Spleen (tissue), 11 donors: ENCODE results near the gene HOXD8. TPM values are rescaled to one million over a fixed set of nuclear protein-coding genes. Genes with fewer than 3 reads are reported as not detected.

ENCODE experiments used
- DNase-seq: peaks from one replicate; pipeline ENCODE4 v3.0.0-alpha.2; 2020
- H3K27ac ChIP-seq, 8 donors: fragments of 200-600 bp; sonication (generic) in 7 of 8; 1 replicate in 4 of 8; 2 replicates in 4 of 8; pipeline versions ENCODE4 v1.5.0 to v1.8.0; 2016 to 2021; ENCODE audit warnings: inconsistent platforms in 4 of 8, mild to moderate bottlenecking in 4 of 8, moderate library complexity in 1 of 8
- H3K27me3 ChIP-seq, 7 donors: fragments of 200-600 bp; sonication (generic) in 6 of 7; replicated peaks in 1 of 7; 1 replicate in 4 of 7; 2 replicates in 3 of 7; pipeline versions ENCODE4 v1.5.0 to v1.8.0; 2016 to 2021; ENCODE audit warnings: inconsistent platforms in 3 of 7, mild to moderate bottlenecking in 1 of 7
- H3K36me3 ChIP-seq, 6 donors: fragments of 200-600 bp; sonication (generic) in 5 of 6; 1 replicate in 4 of 6; 2 replicates in 2 of 6; pipeline versions ENCODE4 v1.5.0 to v1.8.0; 2016 to 2021; ENCODE audit warnings: inconsistent platforms in 2 of 6
- H3K4me1 ChIP-seq, 6 donors: fragments of 200-600 bp; sonication (generic) in 5 of 6; 1 replicate in 3 of 6; 2 replicates in 3 of 6; pipeline versions ENCODE4 v1.5.0 to v1.8.0; 2016 to 2021; ENCODE audit warnings: inconsistent platforms in 3 of 6
- H3K4me3 ChIP-seq, 8 donors: fragments of 200-600 bp; sonication (generic) in 7 of 8; 1 replicate in 4 of 8; 2 replicates in 4 of 8; pipeline versions ENCODE4 v1.5.0 to v1.8.0; 2016 to 2021; ENCODE audit warnings: inconsistent platforms in 4 of 8, mild to moderate bottlenecking in 4 of 8, moderate library complexity in 2 of 8
- H3K9me3 ChIP-seq, 8 donors: fragments of 200-600 bp; sonication (generic) in 7 of 8; 1 replicate in 4 of 8; 2 replicates in 4 of 8; pipeline versions ENCODE4 v1.5.0 to v1.8.0; 2016 to 2021; ENCODE audit warnings: inconsistent platforms in 4 of 8
- POLR2A ChIP-seq, 3 donors: fragments of 450-650 bp; IDR thresholded peaks; one replicate each; pipeline ENCODE4 v1.5.1; 2017; ENCODE audit warnings: antibody characterized with exemption in 3 of 3, mild to moderate bottlenecking in 1 of 3
- POLR2AphosphoS5 ChIP-seq, 3 donors: sonication (generic); formaldehyde crosslinking; IDR thresholded peaks; one replicate each; pipeline ENCODE4 v1.5.1; 2017; ENCODE audit warnings: antibody characterized with exemption in 3 of 3
- WGBS, 5 donors: extraction: QIAGEN DNeasy Blood & Tissue Kit in 3 of 5; methylation state at CpG; one replicate each; pipeline versions ENCODE4 v1.1.5 to v1.1.7; 2013 to 2018; 5-methylcytosine and 5-hydroxymethylcytosine counted together
- intact Hi-C: fragments of 100-400 bp; cut with DNase I; formaldehyde crosslinking; loops from one replicate; pipeline ENCODE4 v1.15.0; 2023; ENCODE audit warnings: low total_unique reads
- polyA plus RNA-seq, 3 donors: library from polyadenylated mRNA; stranded (reverse); fragments of 200-250 nt; gene quantifications; one replicate each; pipeline ENCODE4 v1.2.1, GENCODE V29; 2013
- total RNA-seq, 7 donors: library from RNA; depleted of rRNA in 3 of 7; stranded (reverse); fragments of >200 nt in 3 of 7; fragmentation: NEBNext Ultra II Directional in 4 of 7; extraction: Animal tissue kit (Norgen Biotek cat#: 25700) in 4 of 7; gene quantifications; one replicate each; pipeline versions ENCODE4 v1.1.0 to v1.2.1, GENCODE V29; 2016 to 2021
- TF ChIP-seq, protein P1 (sequence below), 11 experiments: fragments of 200-600 bp in 7 of 11; fragments of 450-650 bp in 4 of 11; sonication (generic) in 4 of 11; IDR thresholded peaks in 8 of 11; conservative IDR thresholded peaks in 3 of 11; 1 replicate in 7 of 11; 2 replicates in 4 of 11; pipeline versions ENCODE4 v1.4.0 to v1.8.0; 2016 to 2021; ENCODE audit warnings: antibody characterized with exemption in 11 of 11, inconsistent platforms in 4 of 11, mild to moderate bottlenecking in 1 of 11
- donor health status: healthy with polysubstance abuse.
- donor health status: DM: no; HTN: no; CAD: no; lungs with moderate emphysema.
- donor health status: DM: no; HTN: no; CAD: no.
- donor health status: Bipolar disorder and iron deficiency.
- donor health status: healthy.
- donor health status: DM: no; HTN: no; CAD: no.
- donor health status: DM: yes; HTN: yes; CAD: no.

Gene HOXD8
- total and polyA plus RNA-seq, 10 donors: 4.7 to 27.0 (median 15.8) TPM

DNA sequence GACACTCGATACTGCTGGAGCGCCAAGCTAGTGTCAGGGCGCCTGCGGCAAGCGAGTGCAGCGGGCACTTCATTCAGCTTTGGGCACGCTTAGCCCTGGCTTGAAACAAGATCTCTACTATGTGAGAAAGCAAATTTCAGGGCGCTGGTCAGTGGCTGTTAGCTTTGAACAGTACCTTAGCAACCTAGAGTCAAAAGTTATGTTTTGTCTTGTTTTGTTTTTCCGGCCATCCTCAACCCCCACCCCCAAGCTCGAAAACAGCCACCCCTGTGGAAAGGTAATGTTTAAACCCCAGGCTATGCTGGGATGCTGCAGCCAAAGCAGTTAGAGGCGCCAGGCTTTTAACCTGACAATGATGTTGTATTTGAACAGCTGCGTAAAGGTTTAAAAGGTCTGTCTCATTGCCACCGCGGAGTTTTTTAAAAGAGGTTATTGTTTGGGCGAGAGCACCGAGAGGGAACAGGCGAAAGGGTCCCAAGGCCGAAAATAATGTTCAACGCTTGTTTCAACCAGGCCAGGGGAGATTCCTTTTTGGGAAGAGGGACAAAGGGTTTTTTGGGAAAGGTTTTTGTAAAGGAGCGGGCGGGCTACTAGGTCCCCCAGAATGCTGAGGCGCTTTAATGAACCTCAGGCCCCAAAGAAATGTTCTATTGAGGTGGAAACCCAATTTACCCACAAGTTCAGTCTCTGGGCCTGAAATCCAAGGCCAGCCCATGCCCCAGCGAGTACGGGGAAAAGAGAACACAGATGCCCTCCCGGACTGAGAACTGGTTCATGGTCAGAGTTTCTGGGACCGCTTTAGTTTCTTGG lies 15.2 kb upstream of the HOXD8 start:
- intact Hi-C loops: loop anchor here (10.0 kb wide), 1 partner anchor 700 kb away; no protein-coding TSS in a partner anchor
- no peak for DNase-seq
- H3K9me3 ChIP-seq: peaks cover 0 to 11% (median 0%) of the 10 kb centered on the region in 8 donors
- peaks cover 21 to 100% (median 100%) of the 10 kb centered on the region in 7 donors for H3K27me3 ChIP-seq
- no peaks in the 10 kb centered on the region for H3K36me3 ChIP-seq
- peaks cover 0 to 29% (median 11%) of the 10 kb centered on the region in 6 donors for H3K4me1 ChIP-seq
- TF ChIP-seq POLR2A (IDR thresholded peaks at IDR 0.05) (no peak), POLR2AphosphoS5 (IDR thresholded peaks at IDR 0.05) (no peak)
- TF ChIP-seq, protein P1, sequence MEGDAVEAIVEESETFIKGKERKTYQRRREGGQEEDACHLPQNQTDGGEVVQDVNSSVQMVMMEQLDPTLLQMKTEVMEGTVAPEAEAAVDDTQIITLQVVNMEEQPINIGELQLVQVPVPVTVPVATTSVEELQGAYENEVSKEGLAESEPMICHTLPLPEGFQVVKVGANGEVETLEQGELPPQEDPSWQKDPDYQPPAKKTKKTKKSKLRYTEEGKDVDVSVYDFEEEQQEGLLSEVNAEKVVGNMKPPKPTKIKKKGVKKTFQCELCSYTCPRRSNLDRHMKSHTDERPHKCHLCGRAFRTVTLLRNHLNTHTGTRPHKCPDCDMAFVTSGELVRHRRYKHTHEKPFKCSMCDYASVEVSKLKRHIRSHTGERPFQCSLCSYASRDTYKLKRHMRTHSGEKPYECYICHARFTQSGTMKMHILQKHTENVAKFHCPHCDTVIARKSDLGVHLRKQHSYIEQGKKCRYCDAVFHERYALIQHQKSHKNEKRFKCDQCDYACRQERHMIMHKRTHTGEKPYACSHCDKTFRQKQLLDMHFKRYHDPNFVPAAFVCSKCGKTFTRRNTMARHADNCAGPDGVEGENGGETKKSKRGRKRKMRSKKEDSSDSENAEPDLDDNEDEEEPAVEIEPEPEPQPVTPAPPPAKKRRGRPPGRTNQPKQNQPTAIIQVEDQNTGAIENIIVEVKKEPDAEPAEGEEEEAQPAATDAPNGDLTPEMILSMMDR (IDR thresholded peaks at IDR 0.05 in 8 of 11, conservative IDR thresholded peaks at IDR 0.05 in 3 of 11): no peak
- no peak overlapping the region for H3K27ac ChIP-seq
- no peak overlapping the region for H3K4me3 ChIP-seq
- WGBS, 5 donors: 13 to 27% (median 17%) methylated on average over 25 to 26 of the region's 26 CpGs

DNA sequence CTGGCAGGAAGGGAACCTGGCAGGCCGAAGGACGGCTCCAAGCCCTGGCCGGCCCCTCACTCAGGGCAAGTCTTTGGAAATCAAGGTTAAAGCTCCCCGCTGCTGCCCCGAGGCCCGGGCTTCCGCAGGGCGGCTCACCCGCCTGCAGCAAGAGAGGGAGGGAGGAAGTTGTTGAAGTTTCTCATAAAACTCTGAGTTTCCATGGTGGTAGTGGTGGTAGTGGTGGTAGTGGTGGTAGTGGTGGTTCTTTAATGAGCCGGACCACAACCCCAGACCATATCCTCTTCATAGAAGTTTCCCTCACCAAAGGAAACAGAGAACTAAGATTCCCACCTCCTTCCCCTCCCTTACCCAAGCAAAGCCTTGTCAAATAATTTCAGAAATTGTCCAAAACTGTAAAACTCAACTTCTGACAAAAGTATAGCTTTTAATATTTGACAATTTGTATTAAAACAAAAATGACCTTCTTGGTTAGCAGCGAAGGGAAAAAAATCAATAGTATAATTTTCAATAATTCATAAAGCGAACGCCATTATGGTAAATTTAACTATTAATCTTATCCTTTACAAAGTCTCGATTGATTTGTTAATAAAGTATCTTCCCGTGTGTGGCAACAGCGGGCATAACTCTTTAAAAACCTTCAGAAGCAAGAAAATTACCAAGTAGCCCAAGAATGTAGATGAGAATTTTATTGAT lies 14.4 kb upstream of the HOXD8 start:
- no peak for DNase-seq
- 17 to 31% (median 20%) methylated on average over 11 to 16 of the region's 16 CpGs for WGBS, 5 donors
- H3K9me3 ChIP-seq: peaks cover 0 to 11% (median 0%) of the 10 kb centered on the region in 8 donors
- no peaks in the 10 kb centered on the region for H3K36me3 ChIP-seq
- intact Hi-C loops: loop anchor here (10.0 kb wide), 1 partner anchor 700 kb away; no protein-coding TSS in a partner anchor
- no peak overlapping the region for H3K4me3 ChIP-seq
- TF ChIP-seq POLR2AphosphoS5 (IDR thresholded peaks at IDR 0.05) (no peak), POLR2A (IDR thresholded peaks at IDR 0.05) (no peak)
- TF ChIP-seq, protein P1 (IDR thresholded peaks at IDR 0.05 in 8 of 11, conservative IDR thresholded peaks at IDR 0.05 in 3 of 11): no peak
- no peak overlapping the region for H3K27ac ChIP-seq
- H3K4me1 ChIP-seq: peaks cover 0 to 28% (median 11%) of the 10 kb centered on the region in 6 donors
- H3K27me3 ChIP-seq: peaks cover 18 to 100% (median 100%) of the 10 kb centered on the region in 7 donors

DNA sequence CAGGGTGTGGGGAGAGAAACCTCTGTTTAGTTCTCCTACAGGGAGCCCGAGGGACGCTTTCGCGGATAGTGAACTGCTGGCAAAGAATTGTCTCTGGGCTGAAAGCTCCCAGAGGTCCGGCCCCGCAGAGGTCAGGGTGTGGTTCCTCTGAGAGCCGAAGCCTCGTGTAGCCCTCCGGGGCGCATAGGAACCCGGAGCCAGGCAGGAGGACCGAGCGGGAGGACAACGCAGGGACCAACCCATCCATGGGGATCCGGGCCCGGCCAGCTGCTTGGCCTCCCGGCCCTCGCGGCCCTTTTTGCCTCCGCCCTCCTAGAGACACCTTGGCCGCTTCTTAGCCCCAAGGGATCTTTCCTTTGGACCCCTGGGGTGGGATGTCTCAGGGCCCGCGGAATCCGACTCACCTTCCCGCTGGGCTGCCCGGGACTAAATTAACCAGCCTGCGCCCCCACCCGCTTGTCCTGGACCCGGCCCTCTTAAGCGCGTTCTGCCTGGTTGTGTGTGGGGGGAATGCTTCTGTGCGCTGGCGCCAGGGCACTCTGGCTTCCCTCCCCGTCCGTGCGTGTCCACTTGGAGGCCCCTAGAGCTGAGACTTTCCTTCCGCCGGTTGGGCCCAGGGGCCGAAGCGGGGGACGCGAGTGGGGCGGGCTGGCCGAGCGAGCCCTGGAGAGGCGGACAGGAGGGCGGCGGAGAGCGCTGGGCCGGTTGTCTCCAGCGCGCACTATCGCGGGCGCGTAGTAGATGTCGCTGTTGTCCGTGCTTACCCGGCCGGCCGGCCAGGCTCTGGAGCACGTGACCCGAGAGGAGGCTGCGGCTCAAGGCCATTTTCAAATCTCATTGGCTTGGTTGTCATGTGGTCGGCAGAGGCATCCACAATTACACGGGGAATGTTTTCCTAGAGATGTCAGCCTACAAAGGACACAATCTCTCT lies 13.4 kb upstream of the HOXD8 start, which contains the start of gene HOXD10:
Gene HOXD10, plus strand, starts transcription at position 896 of the 931 bp plus-strand sequence. CDS start 56 bp downstream, outside the sequence.
- Histone ChIP-seq H3K9me3 (peaks cover 0 to 11% (median 0%) of the 10 kb centered on the region in 8 donors), H3K27me3 (peaks cover 12 to 100% (median 100%) of the 10 kb centered on the region in 7 donors), H3K4me3 (peak within 1 kb of the TSS in 1 of 8 donors; percentile 32), H3K27ac (no peak within 1 kb of the TSS), H3K36me3 (no peaks in the 10 kb centered on the region), H3K4me1 (peaks cover 0 to 28% (median 9%) of the 10 kb centered on the region in 6 donors)
- peak; percentile 75 for DNase-seq
- intact Hi-C loops: loop anchor here (10.0 kb wide), 1 partner anchor 699 kb away; no protein-coding TSS in a partner anchor
- TF ChIP-seq, protein P1 (IDR thresholded peaks at IDR 0.05 in 8 of 11, conservative IDR thresholded peaks at IDR 0.05 in 3 of 11): peak in 6 of 11 experiments; percentile 7 to 43 (median 26)
- TF ChIP-seq POLR2AphosphoS5 (IDR thresholded peaks at IDR 0.05) (peak in 2 of 3 donors; percentile 50 to 53), POLR2A (IDR thresholded peaks at IDR 0.05) (no peak)
- 8 to 12% (median 10%) methylated on average over 41 to 66 of the region's 66 CpGs for WGBS, 5 donors
